GM18867 (cell line): ENCODE results near the gene FDX2.

Experiments
- ATAC-seq: cut with Tn5 transposase; IDR thresholded peaks from one replicate; pipeline ENCODE4 v1.9.1; 2021; ENCODE audit warnings: mild to moderate bottlenecking, moderate library complexity; ENCODE audit not compliant: unreplicated experiment

FDX2 gene

DNA sequence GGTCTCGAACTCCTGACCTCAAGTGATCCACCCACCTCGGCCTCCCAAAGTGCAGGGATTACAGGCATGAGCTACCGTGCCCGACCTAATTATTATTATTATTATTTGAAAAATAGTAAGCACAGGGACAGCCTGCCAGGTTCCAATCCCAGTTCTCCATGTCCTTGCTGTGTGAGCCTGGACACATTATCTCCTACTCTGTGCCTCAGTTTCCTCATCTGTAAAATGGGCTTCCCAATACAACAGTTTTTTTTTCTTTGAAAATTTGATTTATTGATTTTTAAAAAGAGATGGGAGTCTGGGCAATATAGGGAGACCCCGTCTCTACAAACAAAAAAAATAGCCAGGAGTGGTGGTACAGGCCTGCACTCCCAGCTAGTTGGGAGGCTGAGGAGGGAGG lies 9.5 kb downstream of the FDX2 start:
- ATAC-seq, result no peak

DNA sequence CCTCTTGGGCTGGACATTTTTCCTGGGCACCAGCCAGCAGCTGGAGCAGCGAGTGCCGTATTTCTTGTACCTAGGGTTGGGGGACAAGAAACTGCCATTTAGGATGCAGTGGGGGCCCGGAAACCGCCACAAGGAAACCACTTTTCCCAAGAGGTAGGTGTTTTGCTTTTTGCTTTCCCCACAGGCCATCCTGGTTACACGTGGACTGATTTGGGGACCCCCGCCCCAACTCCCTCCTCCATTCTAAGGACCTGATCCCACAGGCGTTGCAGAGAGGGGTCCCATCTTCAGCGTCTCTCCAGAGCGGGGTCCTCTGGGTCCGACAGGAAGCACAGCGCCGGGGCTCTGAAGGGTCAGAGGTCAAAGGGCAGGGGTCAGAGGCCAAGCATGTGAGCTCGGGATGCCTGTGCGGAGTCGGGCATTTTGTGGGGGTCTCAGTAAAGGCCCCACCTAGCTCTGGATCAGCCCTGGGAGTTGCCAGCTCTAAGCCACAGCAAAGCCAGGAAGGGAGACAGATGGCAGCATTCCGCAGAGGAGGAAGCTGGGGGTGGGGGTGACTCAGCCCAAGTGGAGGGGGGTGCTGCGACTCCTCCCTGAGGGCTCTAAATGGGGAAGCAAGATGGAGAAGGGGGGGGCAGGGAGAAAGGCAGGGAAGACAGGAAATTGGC lies 10.5 kb downstream of the FDX2 start:
- ATAC-seq, result no peak

DNA sequence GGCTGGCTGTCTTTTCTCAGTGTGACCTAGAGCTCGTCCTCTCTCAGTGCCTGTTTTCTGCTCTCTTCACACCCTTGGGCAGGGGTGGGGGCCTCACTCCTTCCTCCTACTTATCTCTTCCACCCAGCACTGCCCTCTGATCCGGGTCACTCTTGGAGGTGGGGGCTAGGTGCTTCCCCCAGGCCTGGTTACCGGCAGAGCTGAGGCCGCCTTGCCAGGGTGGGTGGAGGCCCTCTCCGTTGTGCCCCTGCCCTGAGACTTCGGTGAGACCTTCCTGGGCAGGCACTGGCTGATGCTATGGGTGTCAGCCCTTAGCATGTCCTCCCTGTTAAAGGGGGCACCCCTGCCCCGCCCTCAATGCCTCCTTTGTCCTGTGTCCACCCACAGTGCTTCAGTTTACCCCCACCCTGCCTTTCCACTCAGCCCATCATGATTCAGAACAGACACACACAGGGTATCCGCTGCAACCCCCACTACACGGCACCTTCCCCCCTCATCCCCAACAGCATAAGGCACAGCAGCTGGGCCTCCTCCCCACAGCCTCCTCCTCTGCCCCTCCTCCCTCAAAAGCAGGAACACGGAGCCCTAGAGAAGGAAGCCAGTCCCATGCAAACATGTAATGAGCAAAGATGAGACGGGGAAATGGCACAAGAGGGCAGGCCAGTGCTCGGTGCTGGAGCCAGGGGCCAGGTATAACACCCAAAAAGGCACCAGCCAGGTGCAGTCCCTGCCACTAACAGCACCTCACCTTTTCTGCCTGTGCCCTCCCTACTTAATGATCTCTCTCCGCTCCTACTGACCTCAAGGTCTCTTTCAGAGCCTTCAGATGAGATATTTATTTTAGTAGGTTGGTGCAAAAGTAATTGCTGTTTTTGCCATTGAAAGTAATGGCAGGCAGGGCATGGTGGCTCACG lies 16.0 kb downstream of the FDX2 start:
- no peak for ATAC-seq

DNA sequence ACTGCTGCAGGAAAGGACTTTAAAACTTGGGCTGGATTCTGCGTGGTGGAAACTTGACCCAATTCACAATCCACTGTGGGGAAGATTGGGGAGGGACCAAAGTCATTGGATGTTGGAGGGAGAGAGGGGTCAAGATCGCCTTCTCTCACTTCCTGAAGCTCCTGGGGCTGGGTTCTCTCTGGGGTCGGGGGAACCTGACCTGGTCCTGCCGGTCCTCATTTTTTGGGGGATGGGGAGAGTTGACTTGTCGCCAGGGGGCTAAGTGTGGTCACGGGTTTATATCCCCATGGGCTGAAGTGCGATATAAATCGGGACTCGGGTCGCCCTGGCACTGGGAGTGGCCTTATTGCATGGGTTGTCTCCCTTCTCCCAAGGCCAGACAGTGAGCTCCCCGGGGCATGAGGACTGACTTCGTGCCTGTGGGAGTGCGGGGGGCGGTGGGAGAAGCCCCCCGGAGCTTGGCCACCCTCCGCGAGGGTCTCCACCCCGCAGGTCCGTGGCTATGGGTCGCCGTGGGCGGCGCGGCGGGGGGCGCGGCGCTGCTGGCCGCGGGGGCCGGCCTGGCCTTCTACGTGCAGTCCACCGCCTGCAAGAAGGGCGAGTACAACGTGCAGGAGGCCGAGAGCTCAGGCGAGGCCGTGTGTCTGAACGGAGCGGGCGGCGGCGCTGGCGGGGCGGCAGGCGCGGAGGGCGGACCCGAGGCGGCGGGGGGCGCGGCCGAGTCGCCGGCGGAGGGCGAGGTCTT lies 19.8 kb downstream of the FDX2 start:
- no peak for ATAC-seq

DNA sequence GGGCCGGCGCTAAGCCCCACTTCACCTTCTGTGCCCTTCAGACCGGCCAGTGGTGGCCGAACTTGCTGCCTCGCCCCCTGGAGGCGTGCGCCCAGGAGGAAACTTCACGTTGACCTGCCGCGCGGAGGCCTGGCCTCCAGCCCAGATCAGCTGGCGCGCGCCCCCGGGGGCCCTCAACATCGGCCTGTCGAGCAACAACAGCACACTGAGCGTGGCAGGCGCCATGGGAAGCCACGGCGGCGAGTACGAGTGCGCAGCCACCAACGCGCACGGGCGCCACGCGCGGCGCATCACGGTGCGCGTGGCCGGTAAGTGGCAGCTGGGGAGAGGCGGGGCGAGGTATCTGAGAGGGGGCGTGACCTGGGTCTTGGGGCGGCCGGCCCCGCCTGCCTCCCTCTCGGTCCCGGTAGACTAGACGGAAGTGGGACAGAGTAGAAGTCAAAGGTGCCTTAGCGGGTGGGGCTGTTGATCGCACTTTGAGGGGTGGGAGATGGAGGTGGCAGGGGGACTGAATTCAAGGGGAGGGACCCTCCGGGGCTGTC lies 20.4 kb downstream of the FDX2 start:
- peak; percentile 44 for ATAC-seq

DNA sequence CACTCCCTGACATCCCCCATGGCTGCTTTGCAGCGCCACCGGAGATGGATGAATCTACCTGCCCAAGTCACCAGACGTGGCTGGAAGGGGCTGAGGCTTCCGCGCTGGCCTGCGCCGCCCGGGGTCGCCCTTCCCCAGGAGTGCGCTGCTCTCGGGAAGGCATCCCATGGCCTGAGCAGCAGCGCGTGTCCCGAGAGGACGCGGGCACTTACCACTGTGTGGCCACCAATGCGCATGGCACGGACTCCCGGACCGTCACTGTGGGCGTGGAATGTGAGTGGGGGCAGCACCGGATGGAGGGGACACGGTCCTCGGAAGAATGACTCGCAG lies 21.5 kb downstream of the FDX2 start:
- no peak for ATAC-seq

DNA sequence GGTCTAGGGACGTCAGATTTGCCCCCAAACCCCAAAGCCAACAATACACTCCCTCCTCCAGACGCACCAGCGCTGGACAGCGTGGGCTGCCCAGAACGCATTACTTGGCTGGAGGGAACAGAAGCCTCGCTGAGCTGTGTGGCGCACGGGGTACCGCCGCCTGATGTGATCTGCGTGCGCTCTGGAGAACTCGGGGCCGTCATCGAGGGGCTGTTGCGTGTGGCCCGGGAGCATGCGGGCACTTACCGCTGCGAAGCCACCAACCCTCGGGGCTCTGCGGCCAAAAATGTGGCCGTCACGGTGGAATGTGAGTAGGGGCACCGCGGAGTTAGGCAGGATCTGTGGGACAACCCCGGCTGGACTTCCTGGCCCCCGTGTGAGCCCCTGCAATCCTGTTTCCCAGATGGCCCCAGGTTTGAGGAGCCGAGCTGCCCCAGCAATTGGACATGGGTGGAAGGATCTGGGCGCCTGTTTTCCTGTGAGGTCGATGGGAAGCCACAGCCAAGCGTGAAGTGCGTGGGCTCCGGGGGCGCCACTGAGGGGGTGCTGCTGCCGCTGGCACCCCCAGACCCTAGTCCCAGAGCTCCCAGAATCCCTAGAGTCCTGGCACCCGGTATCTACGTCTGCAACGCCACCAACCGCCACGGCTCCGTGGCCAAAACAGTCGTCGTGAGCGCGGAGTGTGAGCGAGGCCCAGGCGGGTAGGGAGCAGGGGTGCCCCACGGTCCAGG lies 22.0 kb downstream of the FDX2 start:
- ATAC-seq, result no peak

DNA sequence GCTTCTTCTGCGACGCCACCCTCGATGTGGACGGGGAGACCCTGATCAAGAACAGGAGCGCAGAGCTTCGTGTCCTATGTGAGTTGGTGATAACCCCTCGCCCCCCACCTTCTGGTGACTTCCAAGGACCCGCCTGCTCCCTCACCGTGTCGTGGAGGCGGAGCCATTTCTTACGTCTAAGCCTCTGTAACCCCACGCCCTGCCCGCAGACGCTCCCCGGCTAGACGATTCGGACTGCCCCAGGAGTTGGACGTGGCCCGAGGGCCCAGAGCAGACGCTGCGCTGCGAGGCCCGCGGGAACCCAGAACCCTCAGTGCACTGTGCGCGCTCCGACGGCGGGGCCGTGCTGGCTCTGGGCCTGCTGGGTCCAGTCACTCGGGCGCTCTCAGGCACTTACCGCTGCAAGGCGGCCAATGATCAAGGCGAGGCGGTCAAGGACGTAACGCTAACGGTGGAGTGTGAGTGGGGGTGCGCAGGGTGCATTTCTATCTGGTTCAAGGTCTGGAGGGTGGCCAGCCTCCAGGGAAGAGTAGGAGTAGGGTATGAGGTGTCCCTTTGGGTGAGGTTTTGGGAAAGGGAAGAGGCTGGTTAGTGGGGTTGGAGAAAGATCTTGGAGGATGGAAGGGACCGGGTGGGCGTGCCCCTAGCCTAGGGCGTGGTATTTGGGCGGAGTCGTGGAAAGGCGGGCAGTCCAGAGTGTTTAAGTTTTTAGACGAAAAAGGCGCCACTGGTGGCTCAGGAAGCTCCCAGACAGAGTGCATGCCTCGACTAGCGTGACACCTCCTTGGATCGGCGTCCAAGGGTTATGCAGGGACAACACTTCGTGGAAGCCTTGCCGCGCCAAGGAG lies 22.8 kb downstream of the FDX2 start:
- no peak for ATAC-seq

DNA sequence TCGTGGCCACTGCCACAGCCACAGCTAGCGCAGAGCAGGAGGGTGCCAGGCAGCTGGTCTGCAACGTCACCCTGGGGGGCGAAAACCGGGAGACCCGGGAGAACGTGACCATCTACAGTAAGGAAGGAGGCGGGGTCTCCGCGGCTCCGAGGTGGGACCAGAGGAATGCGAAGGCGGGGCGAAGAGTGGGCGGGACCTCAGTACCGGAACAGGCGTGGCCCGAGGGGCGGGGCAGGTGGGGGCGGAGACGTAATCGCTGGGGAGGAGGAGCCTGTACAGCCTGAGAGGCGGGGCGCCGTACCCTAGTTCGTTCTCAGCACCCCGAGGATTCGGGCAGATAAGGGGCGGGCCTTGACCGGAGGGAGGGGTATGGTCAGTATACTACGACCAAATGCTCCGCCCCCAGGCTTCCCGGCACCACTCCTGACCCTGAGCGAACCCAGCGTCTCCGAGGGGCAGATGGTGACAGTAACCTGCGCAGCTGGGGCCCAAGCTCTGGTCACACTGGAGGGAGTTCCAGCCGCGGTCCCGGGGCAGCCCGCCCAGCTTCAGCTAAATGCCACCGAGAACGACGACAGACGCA lies 23.5 kb downstream of the FDX2 start:
- ATAC-seq, result peak; percentile 55

DNA sequence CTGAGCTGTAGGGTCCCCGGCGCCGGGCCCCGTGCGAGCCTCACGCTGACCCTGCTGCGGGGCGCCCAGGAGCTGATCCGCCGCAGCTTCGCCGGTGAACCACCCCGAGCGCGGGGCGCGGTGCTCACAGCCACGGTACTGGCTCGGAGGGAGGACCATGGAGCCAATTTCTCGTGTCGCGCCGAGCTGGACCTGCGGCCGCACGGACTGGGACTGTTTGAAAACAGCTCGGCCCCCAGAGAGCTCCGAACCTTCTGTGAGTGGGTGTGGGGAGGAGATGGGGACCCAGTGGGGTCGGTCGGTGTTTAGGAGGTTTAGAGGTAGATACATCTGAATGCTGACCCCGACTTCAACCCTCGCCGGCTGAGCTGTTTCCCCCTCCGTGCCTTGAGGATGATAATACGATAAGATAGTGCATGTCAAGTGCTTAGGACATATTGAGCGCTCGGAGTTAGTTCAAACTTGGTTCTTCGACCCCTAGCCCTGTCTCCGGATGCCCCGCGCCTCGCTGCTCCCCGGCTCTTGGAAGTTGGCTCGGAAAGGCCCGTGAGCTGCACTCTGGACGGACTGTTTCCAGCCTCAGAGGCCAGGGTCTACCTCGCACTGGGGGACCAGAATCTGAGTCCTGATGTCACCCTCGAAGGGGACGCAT lies 24.1 kb downstream of the FDX2 start:
- no peak for ATAC-seq

DNA sequence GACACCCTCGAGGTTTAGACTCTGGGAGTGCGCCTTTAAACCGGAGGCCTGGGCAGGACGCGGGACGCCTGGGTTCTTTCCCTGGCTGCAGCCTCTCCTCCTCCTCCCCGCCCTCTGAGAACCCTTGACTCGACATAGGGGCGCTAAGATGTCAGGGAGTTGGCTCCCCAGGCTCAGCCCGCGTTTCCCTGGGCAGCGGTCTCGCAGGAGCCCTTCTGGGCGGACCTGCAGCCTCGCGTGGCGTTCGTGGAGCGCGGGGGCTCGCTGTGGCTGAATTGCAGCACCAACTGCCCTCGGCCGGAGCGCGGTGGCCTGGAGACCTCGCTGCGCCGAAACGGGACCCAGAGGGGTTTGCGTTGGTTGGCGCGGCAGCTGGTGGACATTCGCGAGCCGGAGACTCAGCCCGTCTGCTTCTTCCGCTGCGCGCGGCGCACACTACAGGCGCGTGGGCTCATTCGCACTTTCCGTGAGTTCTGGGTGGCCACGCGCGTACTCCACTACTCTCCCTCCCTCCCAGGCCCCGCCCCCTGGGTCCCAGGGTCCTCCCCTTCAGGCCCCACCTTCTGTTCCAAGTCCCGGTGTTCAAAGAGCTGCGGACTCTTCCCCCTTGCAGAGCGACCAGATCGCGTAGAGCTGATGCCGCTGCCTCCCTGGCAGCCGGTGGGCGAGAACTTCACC lies 24.8 kb downstream of the FDX2 start:
- no peak for ATAC-seq

DNA sequence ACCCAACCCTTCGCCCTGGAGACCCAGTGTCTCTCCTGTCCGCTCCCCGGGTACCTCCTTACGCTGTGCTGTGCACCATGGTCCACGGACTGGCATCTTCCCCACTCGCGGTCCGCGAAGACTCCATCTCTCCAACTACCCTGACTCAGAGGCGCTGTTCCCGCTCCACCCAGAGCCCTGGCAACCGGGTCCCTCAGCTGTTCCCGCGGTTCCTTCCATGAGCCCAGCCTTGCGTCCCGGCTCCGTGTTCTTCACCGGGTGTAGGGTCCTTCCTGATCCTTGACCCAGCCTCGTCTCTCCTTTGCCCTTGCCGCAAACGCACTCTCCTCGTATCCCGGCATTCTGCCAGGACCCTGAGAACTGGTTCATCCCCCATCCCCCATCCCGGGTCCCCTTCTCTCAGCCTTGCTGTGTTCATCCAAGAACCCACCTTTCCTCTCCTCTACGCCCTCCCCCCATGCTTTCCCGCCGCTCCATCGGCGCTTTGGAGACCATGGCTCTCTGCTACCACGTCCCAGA lies 25.4 kb downstream of the FDX2 start:
- ATAC-seq, result no peak

DNA sequence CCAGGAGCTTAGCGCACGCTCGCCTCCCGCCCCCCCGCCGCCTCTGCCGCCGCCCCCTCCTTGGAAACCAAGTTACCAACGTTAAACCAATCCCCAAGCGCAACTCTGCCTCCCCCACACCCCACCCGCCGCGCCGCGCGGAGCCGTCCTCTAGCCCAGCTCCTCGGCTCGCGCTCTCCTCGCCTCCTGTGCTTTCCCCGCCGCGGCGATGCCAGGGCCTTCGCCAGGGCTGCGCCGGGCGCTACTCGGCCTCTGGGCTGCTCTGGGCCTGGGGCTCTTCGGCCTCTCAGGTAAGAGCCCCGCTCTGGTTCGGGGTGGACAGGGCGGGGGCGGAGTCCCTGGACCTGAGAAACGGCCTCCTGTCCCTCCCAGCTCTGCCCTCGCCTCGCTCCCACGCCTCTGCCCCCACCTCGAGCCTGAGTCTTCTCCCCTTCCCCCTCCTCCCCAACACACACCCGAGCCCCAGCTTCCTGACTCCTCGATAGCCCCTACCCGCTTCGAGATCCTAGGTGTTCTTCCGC lies 25.9 kb downstream of the FDX2 start, which contains the start of gene ICAM5:
TSS of gene ICAM5 (plus strand) at position 117 of the 521 bp plus-strand sequence. CDS start at position 209, 92 bp downstream.
- no peak for ATAC-seq

DNA sequence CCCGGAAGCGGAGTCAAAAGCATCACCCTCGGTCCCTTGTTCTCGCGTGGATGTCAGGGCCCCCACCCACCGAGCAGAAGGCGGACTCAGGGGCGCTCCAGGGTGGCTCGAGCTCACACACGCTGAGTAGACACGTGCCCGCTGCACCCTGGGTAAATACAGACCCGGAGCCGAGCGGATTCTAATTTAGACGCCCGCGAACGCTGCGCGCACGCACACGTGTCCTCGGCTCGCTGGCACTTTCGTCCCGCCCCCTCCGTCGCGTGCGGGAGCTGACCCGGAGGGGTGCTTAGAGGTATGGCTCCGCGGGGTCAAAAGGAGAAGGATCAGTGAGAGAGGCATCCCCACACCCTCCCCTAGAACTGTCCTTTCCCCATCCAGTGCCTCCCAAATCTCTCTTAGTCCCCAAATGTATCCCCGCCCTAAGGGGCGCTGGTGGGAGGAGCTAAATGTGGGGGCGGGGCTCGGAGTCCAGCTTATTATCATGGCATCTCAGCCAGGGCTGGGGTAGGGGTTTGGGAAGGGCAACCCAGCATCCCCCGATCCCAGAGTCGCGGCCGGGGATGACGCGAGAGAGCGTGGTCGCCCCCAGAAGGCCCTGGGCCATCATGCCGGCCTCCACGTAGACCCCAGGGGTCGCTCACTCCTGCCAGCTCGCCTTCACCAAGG lies 26.5 kb downstream of the FDX2 start:
- peak; percentile 26 for ATAC-seq

DNA sequence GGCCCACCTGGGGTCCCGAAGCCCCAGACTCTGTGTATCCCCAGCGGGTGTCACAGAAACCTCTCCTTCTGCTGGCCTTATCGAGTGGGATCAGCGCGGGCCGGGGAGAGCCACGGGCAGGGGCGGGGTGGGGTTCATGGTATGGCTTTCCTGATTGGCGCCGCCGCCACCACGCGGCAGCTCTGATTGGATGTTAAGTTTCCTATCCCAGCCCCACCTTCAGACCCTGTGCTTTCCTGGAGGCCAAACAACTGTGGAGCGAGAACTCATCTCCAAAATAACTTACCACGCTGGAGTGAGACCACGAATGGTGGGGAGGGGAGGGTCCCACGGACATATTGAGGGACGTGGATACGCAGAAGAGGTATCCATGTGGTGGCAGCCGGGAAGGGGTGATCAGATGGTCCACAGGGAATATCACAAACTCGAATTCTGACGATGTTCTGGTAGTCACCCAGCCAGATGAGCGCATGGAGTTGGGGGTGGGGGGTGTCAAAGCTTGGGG lies 27.1 kb downstream of the FDX2 start:
- no peak for ATAC-seq

DNA sequence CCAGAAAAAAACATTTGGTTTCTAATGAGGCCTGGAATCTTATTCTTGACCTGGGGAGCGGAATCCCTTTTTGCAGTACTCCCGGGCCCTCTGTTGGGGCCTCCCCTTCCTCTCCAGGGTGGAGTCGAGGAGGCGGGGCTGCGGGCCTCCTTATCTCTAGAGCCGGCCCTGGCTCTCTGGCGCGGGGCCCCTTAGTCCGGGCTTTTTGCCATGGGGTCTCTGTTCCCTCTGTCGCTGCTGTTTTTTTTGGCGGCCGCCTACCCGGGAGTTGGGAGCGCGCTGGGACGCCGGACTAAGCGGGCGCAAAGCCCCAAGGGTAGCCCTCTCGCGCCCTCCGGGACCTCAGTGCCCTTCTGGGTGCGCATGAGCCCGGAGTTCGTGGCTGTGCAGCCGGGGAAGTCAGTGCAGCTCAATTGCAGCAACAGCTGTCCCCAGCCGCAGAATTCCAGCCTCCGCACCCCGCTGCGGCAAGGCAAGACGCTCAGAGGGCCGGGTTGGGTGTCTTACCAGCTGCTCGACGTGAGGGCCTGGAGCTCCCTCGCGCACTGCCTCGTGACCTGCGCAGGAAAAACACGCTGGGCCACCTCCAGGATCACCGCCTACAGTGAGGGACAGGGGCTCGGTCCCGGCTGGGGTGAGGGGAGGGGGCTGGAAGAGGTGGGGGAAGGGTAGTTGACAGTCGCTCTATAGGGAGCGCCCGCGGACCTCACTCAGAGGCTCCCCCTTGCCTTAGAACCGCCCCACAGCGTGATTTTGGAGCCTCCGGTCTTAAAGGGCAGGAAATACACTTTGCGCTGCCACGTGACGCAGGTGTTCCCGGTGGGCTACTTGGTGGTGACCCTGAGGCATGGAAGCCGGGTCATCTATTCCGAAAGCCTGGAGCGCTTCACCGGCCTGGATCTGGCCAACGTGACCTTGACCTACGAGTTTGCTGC lies 28.7 kb downstream of the FDX2 start, which contains the start of gene ICAM4:
TSS of gene ICAM4 (plus strand) at position 153 of the 935 bp plus-strand sequence. CDS start at position 211, 58 bp downstream.
- ATAC-seq, result no peak
